K562 (cell line): ENCODE measurements around the gene ZNF428. TPM values are rescaled to one million over a fixed set of nuclear protein-coding genes. Genes with fewer than 3 reads are reported as not detected.
A peak's percentile ranks its signal among the peaks of the same experiment; 100 is the strongest.

ENCODE experiments used
- MYC ChIP-seq, 2 experiments: fragments of 250-450 bp in 1 of 2; sonication (Bioruptor Pico) in 1 of 2; IDR thresholded peaks; 2 replicates each; pipeline versions ENCODE4 v1.5.1 to v1.6.1; 2012 to 2021; ENCODE audit warnings: low read depth in 2 of 2, borderline replicate concordance in 1 of 2, improper control_type of control experiment in 1 of 2, low read length in 1 of 2, mild to moderate bottlenecking in 1 of 2, moderate library complexity in 1 of 2
- NFIC ChIP-seq: fragments of 450-650 bp; IDR thresholded peaks from 2 replicates; pipeline ENCODE4 v1.6.1; 2017; ENCODE audit warnings: mild to moderate bottlenecking, inconsistent platforms
- polyA plus RNA-seq, 8 experiments: library from polyadenylated mRNA; depleted of rRNA in 4 of 8; stranded (reverse) in 5 of 8; unstranded in 3 of 8; fragments of >200 nt; fragmentation: Nextera tagmentation in 2 of 8; fragmentation: Illumina TruSeq in 1 of 8; extraction: Ambion mirVana in 2 of 8; extraction: Trizol in 1 of 8; gene quantifications; 2 replicates each; pipeline versions ENCODE4 v1.2.1 to v1.2.3, GENCODE V29; 2011 to 2014; ENCODE audit warnings: inconsistent platforms in 1 of 8, missing spikeins in 1 of 8
- total RNA-seq, 7 experiments: library from RNA; depleted of rRNA in 6 of 7; stranded (reverse); fragments of >200 nt in 6 of 7; fragmentation: Illumina TruSeq in 2 of 7; extraction: Trizol in 2 of 7; gene quantifications; 2 replicates each; pipeline versions ENCODE4 v1.2.1 to v1.2.3, GENCODE V29; 2011 to 2021; ENCODE audit warnings: low replicate concordance in 1 of 7
- TF ChIP-seq, protein P1 (sequence below): fragments of 450-650 bp; IDR thresholded peaks from 2 replicates; pipeline ENCODE4 v1.6.1; 2016; ENCODE audit warnings: mild to moderate bottlenecking, moderate library complexity
- TF ChIP-seq, protein P2 (sequence below), 2 experiments: fragments of 450-650 bp; formaldehyde crosslinking in 1 of 2; IDR thresholded peaks; 2 replicates each; pipeline versions ENCODE4 v1.4.0 to v1.6.1; 2014 to 2020; ENCODE audit warnings: mild to moderate bottlenecking in 2 of 2, borderline replicate concordance in 1 of 2, low read depth in 1 of 2

ZNF428 gene
- total and polyA plus RNA-seq, 9 of the 15 experiments (the other 6 are each of a cell fraction or from before 2014, with no cell fraction given), result 0.15 to 85.7 (median 15.9) TPM

DNA sequence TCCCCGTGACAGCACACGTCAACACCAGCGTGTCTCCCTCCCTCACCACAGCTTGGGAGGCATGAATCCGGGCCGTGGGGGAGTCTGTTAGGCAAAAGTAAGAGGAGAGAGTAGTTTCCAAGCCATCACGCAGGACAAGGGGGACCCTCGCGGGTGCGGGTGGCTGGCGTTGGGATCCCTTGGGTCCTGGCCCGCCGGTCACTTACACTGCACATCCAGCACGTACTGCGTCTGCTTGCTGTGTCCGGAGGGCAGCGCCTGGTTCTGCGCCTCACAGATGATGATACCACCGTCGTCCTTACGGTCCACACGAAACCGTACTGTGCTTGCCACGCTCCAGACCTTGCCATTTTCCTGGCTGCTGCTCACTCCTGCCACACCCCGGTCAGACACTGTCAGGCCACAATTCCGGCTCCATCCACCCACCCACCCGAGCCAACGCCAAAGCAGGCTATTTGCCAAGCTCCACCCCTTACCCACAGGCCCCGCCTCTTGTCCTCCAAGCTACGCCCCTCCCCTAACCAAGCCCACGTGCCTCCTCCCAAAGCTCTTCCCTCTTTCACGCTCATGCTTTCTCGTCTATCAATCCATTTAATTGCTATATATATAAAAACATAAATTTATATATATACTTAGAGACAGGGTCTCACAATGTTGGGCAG is 6.6 kb upstream of the ZNF428 start (continued):
- TF ChIP-seq, protein P1, sequence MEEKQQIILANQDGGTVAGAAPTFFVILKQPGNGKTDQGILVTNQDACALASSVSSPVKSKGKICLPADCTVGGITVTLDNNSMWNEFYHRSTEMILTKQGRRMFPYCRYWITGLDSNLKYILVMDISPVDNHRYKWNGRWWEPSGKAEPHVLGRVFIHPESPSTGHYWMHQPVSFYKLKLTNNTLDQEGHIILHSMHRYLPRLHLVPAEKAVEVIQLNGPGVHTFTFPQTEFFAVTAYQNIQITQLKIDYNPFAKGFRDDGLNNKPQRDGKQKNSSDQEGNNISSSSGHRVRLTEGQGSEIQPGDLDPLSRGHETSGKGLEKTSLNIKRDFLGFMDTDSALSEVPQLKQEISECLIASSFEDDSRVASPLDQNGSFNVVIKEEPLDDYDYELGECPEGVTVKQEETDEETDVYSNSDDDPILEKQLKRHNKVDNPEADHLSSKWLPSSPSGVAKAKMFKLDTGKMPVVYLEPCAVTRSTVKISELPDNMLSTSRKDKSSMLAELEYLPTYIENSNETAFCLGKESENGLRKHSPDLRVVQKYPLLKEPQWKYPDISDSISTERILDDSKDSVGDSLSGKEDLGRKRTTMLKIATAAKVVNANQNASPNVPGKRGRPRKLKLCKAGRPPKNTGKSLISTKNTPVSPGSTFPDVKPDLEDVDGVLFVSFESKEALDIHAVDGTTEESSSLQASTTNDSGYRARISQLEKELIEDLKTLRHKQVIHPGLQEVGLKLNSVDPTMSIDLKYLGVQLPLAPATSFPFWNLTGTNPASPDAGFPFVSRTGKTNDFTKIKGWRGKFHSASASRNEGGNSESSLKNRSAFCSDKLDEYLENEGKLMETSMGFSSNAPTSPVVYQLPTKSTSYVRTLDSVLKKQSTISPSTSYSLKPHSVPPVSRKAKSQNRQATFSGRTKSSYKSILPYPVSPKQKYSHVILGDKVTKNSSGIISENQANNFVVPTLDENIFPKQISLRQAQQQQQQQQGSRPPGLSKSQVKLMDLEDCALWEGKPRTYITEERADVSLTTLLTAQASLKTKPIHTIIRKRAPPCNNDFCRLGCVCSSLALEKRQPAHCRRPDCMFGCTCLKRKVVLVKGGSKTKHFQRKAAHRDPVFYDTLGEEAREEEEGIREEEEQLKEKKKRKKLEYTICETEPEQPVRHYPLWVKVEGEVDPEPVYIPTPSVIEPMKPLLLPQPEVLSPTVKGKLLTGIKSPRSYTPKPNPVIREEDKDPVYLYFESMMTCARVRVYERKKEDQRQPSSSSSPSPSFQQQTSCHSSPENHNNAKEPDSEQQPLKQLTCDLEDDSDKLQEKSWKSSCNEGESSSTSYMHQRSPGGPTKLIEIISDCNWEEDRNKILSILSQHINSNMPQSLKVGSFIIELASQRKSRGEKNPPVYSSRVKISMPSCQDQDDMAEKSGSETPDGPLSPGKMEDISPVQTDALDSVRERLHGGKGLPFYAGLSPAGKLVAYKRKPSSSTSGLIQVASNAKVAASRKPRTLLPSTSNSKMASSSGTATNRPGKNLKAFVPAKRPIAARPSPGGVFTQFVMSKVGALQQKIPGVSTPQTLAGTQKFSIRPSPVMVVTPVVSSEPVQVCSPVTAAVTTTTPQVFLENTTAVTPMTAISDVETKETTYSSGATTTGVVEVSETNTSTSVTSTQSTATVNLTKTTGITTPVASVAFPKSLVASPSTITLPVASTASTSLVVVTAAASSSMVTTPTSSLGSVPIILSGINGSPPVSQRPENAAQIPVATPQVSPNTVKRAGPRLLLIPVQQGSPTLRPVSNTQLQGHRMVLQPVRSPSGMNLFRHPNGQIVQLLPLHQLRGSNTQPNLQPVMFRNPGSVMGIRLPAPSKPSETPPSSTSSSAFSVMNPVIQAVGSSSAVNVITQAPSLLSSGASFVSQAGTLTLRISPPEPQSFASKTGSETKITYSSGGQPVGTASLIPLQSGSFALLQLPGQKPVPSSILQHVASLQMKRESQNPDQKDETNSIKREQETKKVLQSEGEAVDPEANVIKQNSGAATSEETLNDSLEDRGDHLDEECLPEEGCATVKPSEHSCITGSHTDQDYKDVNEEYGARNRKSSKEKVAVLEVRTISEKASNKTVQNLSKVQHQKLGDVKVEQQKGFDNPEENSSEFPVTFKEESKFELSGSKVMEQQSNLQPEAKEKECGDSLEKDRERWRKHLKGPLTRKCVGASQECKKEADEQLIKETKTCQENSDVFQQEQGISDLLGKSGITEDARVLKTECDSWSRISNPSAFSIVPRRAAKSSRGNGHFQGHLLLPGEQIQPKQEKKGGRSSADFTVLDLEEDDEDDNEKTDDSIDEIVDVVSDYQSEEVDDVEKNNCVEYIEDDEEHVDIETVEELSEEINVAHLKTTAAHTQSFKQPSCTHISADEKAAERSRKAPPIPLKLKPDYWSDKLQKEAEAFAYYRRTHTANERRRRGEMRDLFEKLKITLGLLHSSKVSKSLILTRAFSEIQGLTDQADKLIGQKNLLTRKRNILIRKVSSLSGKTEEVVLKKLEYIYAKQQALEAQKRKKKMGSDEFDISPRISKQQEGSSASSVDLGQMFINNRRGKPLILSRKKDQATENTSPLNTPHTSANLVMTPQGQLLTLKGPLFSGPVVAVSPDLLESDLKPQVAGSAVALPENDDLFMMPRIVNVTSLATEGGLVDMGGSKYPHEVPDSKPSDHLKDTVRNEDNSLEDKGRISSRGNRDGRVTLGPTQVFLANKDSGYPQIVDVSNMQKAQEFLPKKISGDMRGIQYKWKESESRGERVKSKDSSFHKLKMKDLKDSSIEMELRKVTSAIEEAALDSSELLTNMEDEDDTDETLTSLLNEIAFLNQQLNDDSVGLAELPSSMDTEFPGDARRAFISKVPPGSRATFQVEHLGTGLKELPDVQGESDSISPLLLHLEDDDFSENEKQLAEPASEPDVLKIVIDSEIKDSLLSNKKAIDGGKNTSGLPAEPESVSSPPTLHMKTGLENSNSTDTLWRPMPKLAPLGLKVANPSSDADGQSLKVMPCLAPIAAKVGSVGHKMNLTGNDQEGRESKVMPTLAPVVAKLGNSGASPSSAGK, result peak; percentile 71
- TF ChIP-seq NFIC (peak; percentile 90), MYC (IDR thresholded peaks at IDR 0.05; ENCODE audit: low read depth, low read length) (peak; percentile 35), MYC (CRISPR knock-in tag; IDR thresholded peaks at IDR 0.05; ENCODE audit: borderline replicate concordance, low read depth) (no peak)
- TF ChIP-seq, protein P2, sequence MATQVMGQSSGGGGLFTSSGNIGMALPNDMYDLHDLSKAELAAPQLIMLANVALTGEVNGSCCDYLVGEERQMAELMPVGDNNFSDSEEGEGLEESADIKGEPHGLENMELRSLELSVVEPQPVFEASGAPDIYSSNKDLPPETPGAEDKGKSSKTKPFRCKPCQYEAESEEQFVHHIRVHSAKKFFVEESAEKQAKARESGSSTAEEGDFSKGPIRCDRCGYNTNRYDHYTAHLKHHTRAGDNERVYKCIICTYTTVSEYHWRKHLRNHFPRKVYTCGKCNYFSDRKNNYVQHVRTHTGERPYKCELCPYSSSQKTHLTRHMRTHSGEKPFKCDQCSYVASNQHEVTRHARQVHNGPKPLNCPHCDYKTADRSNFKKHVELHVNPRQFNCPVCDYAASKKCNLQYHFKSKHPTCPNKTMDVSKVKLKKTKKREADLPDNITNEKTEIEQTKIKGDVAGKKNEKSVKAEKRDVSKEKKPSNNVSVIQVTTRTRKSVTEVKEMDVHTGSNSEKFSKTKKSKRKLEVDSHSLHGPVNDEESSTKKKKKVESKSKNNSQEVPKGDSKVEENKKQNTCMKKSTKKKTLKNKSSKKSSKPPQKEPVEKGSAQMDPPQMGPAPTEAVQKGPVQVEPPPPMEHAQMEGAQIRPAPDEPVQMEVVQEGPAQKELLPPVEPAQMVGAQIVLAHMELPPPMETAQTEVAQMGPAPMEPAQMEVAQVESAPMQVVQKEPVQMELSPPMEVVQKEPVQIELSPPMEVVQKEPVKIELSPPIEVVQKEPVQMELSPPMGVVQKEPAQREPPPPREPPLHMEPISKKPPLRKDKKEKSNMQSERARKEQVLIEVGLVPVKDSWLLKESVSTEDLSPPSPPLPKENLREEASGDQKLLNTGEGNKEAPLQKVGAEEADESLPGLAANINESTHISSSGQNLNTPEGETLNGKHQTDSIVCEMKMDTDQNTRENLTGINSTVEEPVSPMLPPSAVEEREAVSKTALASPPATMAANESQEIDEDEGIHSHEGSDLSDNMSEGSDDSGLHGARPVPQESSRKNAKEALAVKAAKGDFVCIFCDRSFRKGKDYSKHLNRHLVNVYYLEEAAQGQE (IDR thresholded peaks at IDR 0.05; ENCODE audit: borderline replicate concordance), result peak; percentile 19
- TF ChIP-seq, protein P2 (CRISPR knock-in tag; IDR thresholded peaks at IDR 0.05; ENCODE audit: low read depth), result no peak
